HG02981 (cell line): Measurements from ENCODE around the gene SYPL2.

ENCODE experiments used
- ATAC-seq: cut with Tn5 transposase; IDR thresholded peaks from one replicate; pipeline ENCODE4 v1.9.1; 2021; ENCODE audit warnings: mild to moderate bottlenecking, moderate library complexity; ENCODE audit not compliant: unreplicated experiment

SYPL2 gene

GRCh38 chr1:109490934-109491302, 24.6 kb downstream of the SYPL2 start:
- ATAC-seq: no peak

GRCh38 chr1:109491372-109491771, 25.0 kb downstream of the SYPL2 start:
- no peak for ATAC-seq

DNA sequence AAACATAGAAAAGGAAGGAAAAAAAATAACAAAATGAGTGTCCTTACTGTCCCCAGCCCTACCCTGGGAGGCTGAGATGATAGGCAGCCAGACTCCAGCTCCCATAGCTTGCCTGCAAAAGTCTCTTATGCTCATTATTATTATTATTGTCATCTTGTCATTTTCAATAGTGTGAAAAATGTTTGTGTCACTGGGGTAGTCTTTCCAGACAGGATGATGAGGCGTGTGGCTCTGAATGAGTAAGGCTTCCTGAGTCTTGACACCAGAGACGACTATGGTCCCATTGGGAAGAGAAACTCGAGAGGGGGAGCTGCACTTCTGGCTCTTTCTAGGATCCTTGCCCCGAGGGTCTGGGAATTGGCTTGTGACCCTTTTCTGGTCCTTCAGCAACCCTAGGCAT, 26.4 kb downstream of the SYPL2 start:
- no peak for ATAC-seq

- ATAC-seq: no peak
Observed at GRCh38 chr1:109493227-109493626, 26.9 kb downstream of the SYPL2 start.

DNA sequence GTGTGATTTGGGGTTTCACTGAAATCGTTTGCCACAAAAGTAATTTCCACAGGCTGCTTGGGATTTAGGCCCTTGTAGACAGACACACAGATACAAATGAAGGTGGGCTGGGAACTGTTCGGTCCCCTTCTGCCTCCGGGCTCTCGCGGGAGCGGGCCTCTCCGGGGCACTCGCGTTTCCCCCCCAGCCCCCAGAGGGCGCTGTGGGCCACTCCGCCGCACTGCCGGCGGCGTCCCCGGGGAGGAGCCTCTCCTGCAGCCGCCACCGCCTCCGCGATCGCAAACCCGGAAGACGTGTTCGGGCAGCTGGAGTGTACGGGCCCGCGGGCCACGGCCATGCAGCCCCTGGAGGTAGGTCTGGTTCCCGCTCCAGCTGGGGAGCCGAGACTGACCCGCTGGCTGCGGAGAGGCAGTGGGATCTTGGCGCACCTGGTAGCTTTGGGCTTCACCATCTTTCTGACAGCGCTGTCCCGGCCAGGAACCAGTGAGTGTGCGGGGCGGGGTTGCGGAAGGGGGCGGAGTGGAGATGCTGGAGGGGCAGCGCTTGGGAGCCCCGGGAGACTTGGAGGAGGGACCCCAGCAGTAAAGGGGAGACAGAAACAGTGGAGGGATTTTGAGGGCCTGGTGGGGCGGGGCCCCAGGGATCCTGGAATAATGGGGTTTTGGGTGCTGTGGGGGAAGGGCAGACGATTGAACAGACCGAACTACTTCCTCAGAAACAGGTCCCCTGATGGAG, 27.6 kb downstream of the SYPL2 start, which contains the start of gene CYB561D1:
Gene CYB561D1, plus strand, starts transcription at position 290 of the 735 bp plus-strand sequence. Its CDS starts 46 bp downstream, at position 336.
- peak; percentile 75 for ATAC-seq

- no peak for ATAC-seq
Observed at GRCh38 chr1:109495738-109496137, 29.4 kb downstream of the SYPL2 start.

DNA sequence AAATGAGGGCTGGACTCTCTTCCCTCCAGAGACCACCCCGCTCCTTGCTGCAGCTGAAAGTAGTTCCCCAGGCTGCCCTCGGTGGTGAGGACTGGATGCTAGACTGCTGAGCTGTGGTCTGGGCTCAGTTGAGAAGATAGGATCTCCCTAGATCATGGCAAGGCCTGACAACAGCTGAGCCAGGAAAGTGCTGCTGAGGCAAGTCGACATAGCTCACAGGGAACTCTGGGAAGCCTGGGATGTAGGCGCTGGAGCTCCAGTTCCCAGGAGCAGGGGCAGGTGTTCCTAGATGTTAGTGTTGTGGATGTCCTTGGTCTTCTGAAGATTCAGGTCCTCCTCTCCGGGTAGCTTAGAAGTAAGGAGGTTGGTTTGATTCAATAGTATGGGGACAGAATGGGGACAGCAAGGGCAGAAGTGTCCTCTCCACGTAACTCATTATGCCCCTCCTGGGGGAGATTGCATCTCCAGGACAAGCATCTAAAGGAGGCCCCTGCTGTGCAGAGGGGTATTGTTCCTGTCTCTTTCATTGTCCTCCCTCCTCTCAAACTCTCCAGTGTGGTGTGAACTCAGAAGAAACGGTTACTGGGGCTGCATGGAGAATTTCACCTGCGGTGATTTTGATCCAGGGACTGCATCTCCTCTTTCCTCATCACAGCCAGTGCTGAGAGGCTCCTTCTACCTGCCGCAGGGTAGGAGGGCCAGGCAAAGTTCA, 31.3 kb downstream of the SYPL2 start:
- ATAC-seq: no peak

DNA sequence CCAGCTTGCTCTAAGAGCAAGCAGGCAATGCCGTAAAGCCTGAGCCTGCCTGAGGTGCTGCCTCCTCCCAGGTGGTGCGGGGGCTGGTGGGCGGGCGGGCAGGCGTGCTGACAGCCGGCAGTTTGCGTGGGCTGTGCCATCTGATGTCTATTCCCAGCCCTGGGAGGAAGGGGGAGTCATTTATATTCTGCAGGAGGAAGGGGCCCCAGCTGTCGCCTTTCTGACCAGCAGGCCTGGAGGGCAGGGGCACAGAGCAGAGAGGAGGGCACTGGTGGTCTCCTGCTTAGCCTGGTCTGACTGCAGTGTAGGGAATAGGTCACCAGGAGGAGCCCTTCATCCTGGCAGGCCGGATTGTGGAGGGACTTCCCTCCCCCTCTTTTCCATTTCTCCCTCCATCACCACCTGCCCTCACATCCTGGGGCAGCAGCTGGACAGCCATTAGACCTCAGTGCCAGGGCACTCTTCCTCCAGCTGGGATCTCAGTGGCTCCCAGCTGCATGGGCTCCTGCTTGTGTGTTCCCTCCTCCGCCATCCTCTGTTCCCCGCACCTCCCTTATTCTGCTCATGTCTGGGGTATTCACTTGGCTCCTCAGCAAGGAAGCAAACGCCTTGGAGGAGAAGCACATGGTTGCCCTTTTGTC, 31.9 kb downstream of the SYPL2 start:
- no peak for ATAC-seq

- no peak for ATAC-seq
Observed at GRCh38 chr1:109499081-109499480, 32.7 kb downstream of the SYPL2 start.

DNA sequence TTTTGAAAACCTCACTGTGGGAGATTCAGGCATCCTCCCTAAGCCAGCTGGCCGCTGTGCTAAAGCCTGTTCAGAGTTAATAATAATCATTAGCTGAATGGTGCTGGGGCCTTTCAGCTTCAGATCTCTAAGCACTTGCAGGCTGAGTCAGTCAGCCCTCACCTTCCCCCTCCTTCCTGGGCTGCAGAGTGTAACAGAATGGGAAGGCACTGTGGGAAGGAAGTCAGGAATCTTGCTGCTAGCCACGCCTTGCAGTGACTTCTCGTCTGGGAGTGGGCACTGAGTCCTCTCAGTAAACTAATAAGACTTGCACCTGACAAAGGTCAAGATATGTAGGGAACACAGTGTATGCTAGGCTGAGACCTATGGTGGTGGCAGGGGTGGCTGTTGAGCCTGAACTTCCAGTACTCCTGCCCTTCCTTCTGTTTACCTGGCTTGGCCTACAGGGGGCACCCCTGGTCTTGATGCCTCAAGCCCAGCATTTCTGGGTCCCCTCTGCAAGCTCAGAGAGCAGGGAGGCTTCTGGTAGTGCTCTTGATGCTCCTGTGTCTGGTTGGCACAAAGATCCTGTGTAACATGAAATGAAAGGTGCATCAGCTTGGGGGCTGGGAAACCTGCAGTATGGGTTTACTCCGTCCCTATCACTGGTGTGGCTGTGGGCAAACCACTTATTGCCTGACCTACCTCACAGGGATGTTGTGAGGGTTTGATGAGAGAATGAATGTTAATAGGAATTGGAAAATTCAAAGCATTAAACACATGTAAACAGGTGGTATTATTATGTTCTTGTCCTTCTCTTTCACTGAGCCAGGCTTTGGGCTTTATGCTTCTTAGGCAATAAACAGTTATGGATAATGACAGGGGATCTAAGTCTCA, 33.6 kb downstream of the SYPL2 start:
- no peak for ATAC-seq

- no peak for ATAC-seq
Observed at GRCh38 chr1:109500941-109501381, 34.6 kb downstream of the SYPL2 start.

- no peak for ATAC-seq
Observed at GRCh38 chr1:109501644-109502363, 35.5 kb downstream of the SYPL2 start.

GRCh38 chr1:109502364-109502851, 36.1 kb downstream of the SYPL2 start:
- ATAC-seq: no peak

DNA sequence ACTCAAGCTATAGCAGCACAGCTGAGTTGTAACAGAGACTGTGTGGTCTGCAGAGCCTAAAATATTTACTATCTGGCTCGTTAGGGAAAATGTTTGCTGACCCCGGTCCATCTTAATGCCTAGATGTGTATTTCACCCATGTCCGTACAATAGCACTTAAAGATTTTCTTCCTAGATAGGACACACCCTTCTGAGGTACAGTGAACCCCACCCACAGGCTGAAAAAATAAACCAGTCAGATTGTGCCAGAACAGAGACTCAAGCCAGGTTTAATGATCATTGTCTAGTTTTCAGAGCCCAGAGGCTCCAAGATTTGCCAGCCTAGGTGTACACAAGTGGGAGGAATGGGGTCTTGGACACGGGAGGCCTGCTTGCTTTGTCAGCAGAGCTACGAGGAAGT, 37.6 kb downstream of the SYPL2 start:
- no peak for ATAC-seq

GRCh38 chr1:109504974-109505373, 38.6 kb downstream of the SYPL2 start:
- ATAC-seq: no peak

GRCh38 chr1:109508001-109508872, 41.9 kb downstream of the SYPL2 start:
- ATAC-seq: no peak

GRCh38 chr1:109508873-109509175, 42.5 kb downstream of the SYPL2 start:
- ATAC-seq: no peak

DNA sequence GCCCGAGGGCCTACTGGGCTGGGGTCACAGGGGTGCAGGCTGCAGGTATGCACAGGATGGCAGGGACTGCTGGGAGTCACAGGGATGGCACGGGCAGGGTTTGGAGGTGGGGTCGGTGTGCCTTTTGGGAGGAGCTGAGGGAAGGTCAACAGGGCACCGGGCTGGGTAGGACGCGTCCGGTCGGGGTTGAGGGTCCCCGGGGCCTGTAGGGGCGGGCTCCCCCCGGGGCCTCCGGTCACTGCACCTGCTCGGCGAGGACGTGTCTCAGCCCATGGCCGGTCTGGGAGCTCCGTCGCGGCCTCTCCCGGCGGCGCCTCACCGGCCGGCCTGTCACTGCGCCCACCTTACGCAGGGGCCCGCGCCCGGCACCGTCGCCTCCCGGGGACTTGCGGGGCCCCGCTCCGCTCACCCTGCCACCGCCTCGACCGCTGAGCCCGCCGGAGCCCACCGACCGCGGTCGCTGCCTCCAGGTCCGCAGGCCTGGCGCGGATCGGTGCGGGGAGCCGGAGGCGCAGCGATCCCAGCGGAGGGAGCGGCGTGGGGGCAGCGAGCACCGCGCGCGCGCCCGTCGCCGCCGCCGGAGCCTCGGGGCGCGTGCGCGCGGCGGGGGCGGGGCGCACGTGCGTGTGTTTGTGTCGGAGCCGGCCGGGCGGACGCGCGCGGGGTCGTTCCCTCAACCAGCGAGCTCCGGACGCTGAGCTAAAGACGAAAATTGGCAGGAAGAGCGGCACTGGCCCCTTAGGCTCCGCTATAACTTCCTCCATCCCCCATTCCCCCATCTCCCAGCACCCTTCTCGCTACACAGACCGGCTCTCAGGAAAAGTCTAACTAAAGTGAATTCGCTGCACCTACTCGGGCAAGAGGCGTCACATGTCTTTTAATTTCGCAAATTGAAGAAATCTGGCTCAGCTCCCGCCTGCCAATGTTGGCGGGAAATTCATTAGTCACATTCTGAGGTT, 43.1 kb downstream of the SYPL2 start, which contains the start of gene AMIGO1:
Gene AMIGO1, minus strand, starts transcription at position 552 of the 959 bp plus-strand sequence. CDS start 815 bp downstream, outside the sequence.
- ATAC-seq: no peak
